Activated gamma-delta T cell treated with anti-CD3 and anti-CD28 coated beads, Interleukin-2, amount 50 U/mL, for 16 hours (primary cell): ENCODE measurements around the gene SHISA6.

ENCODE experiments used
- DNase-seq: peaks from one replicate; pipeline ENCODE4 v3.0.0-alpha.2; 2020; ENCODE audit warnings: low read depth

Gene SHISA6

GRCh38 chr17:11459861-11460331 is 218.9 kb downstream of the SHISA6 start:
- DNase-seq, result no peak

- no peak for DNase-seq
Observed at GRCh38 chr17:11461993-11462548, 221.1 kb downstream of the SHISA6 start.

- no peak for DNase-seq
Observed at GRCh38 chr17:11467639-11468038, 226.6 kb downstream of the SHISA6 start.

GRCh38 chr17:11485336-11486100 is 244.5 kb downstream of the SHISA6 start:
- DNase-seq, result no peak

- no peak for DNase-seq
Observed at GRCh38 chr17:11486101-11486867, 245.3 kb downstream of the SHISA6 start.

GRCh38 chr17:11486868-11487310 is 245.9 kb downstream of the SHISA6 start:
- DNase-seq, result no peak

- no peak for DNase-seq
Observed at GRCh38 chr17:11487469-11487868, 246.5 kb downstream of the SHISA6 start.

GRCh38 chr17:11488407-11488806 is 247.4 kb downstream of the SHISA6 start:
- no peak for DNase-seq

GRCh38 chr17:11490171-11490755 is 249.2 kb downstream of the SHISA6 start:
- no peak for DNase-seq

- no peak for DNase-seq
Observed at GRCh38 chr17:11492511-11492910, 251.5 kb downstream of the SHISA6 start.

- DNase-seq, result no peak
Observed at GRCh38 chr17:11493936-11494335, 252.9 kb downstream of the SHISA6 start.

GRCh38 chr17:11495613-11496012 is 254.6 kb downstream of the SHISA6 start:
- no peak for DNase-seq

- DNase-seq, result no peak
Observed at GRCh38 chr17:11499881-11500280, 258.9 kb downstream of the SHISA6 start.

GRCh38 chr17:11503308-11504035 is 262.5 kb downstream of the SHISA6 start:
- no peak for DNase-seq

GRCh38 chr17:11506635-11507034 is 265.6 kb downstream of the SHISA6 start:
- no peak for DNase-seq

GRCh38 chr17:11511696-11512095 is 270.7 kb downstream of the SHISA6 start:
- no peak for DNase-seq

GRCh38 chr17:11514565-11514964 is 273.6 kb downstream of the SHISA6 start:
- no peak for DNase-seq

GRCh38 chr17:11514981-11515680 is 274.1 kb downstream of the SHISA6 start:
- no peak for DNase-seq

- DNase-seq, result no peak
Observed at GRCh38 chr17:11515901-11516300, 274.9 kb downstream of the SHISA6 start.

GRCh38 chr17:11535231-11535630 is 294.2 kb downstream of the SHISA6 start:
- DNase-seq, result no peak

- no peak for DNase-seq
Observed at GRCh38 chr17:11538366-11538765, 297.4 kb downstream of the SHISA6 start.
